ENCODE data around the gene IST1.

DNA sequence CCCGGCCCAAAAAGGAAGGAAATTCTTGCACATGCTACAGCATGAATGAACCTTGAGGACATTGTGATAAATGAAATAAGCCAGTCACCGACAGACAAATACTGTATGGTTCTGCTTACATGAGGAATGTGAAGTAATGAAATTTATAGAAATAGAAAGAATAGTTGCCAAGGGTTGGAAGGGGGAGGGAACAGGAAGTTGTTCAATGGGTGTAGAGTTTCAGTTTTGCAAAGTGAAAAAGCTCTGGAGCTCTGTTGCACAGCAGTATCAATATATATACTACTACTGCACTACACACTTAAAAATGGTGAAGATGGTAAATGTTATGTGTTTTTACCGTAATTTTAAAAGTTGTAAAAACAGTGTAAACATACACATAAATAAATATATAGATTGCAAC is 61.2 kb downstream of the IST1 start:
- TF ChIP-seq, protein P1, sequence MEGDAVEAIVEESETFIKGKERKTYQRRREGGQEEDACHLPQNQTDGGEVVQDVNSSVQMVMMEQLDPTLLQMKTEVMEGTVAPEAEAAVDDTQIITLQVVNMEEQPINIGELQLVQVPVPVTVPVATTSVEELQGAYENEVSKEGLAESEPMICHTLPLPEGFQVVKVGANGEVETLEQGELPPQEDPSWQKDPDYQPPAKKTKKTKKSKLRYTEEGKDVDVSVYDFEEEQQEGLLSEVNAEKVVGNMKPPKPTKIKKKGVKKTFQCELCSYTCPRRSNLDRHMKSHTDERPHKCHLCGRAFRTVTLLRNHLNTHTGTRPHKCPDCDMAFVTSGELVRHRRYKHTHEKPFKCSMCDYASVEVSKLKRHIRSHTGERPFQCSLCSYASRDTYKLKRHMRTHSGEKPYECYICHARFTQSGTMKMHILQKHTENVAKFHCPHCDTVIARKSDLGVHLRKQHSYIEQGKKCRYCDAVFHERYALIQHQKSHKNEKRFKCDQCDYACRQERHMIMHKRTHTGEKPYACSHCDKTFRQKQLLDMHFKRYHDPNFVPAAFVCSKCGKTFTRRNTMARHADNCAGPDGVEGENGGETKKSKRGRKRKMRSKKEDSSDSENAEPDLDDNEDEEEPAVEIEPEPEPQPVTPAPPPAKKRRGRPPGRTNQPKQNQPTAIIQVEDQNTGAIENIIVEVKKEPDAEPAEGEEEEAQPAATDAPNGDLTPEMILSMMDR (conservative IDR thresholded peaks at IDR 0.05 in 1 of 2, IDR thresholded peaks at IDR 0.05 in 1 of 2; ENCODE audit: low read depth in 1 of 2, low read length in 2 of 2), result no peak
- TF ChIP-seq EZH2 (IDR thresholded peaks at IDR 0.05; ENCODE audit: low read length, missing control alignments), result no peak

All from fibroblast of lung (primary cell).